Duodenal mucosa (tissue), 2 donors: Measurements from ENCODE around the gene PMFBP1.

Experiments
- H3K27ac ChIP-seq: one replicate; pipeline ENCODE4 v1.7.0; 2013; ENCODE audit warnings: low read depth, low read length
- H3K27me3 ChIP-seq, 2 donors: one replicate each; pipeline ENCODE4 v1.7.0; 2013; ENCODE audit warnings: low read length in 2 of 2, control low read depth in 1 of 2; ENCODE audit not compliant: insufficient read depth in 2 of 2, control insufficient read depth in 1 of 2
- H3K36me3 ChIP-seq, 2 donors: one replicate each; pipeline ENCODE4 v1.7.0; 2013; ENCODE audit warnings: low read length in 2 of 2, control low read depth in 1 of 2; ENCODE audit not compliant: insufficient read depth in 2 of 2, control insufficient read depth in 1 of 2
- H3K4me1 ChIP-seq, 2 donors: one replicate each; pipeline ENCODE4 v1.7.0; 2013; ENCODE audit warnings: low read length in 2 of 2, control low read depth in 1 of 2; ENCODE audit not compliant: insufficient read depth in 2 of 2, control insufficient read depth in 1 of 2
- H3K4me3 ChIP-seq, 2 donors: one replicate each; pipeline ENCODE4 v1.7.0; 2013; ENCODE audit warnings: low read length in 2 of 2, low read depth in 1 of 2
- H3K9ac ChIP-seq, 2 donors: one replicate each; pipeline ENCODE4 v1.7.0; 2013; ENCODE audit warnings: low read length in 2 of 2, low read depth in 1 of 2
- H3K9me3 ChIP-seq, 2 donors: one replicate each; pipeline ENCODE4 v1.7.0; 2013; ENCODE audit warnings: low read length in 2 of 2, control low read depth in 1 of 2; ENCODE audit not compliant: control insufficient read depth in 1 of 2

PMFBP1 gene

DNA sequence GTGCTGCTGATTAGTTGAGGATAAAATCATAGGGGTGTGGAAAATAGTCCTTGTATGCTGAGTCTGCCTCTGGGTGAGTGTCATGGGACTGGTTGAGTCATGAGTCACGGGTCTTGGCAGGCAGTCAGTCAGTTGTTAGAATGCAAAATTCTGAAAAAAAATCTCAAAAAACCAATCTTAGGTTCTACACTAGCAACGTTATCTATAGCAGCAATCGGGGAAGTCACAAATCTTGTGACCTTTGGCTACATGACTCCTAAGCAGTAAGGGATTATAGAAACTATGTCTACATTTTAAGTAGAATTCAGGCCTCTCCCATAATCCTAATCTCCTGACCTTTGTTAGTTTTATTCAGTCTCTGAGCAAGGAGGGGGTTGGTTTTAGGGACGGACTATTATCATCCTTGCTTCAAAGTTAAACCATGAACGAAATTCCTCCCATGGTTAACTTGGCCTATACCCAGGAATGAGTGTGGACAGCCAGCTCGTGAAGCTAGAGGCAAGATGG, 18.0 kb upstream of the PMFBP1 start:
- Histone ChIP-seq H3K36me3 (no peaks in the 10 kb centered on the region), H3K27ac (no peak overlapping the region), H3K27me3 (no peaks in the 10 kb centered on the region), H3K9me3 (no peaks in the 10 kb centered on the region), H3K4me3 (no peak overlapping the region), H3K9ac (no peak overlapping the region), H3K4me1 (no peaks in the 10 kb centered on the region)

DNA sequence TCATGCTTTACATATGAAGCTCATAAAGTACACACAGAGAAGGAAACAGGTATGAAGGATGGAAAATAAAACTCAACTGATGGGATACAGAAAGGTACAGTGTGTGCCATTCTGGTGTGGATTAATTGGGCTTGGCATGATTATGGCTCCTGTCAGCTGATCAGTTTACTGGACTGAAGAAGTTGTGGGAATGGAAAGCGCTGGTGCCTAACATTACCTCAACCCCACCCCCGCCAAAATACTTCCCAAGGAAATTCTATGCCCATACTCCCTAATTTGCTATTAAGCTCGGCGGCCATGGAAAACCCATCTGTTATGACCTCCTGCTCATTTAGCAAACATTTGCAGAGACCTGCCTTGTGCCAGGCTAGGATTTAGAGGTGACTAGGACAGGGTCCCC, 16.6 kb upstream of the PMFBP1 start:
- H3K4me3 ChIP-seq: no peak overlapping the region
- no peaks in the 10 kb centered on the region for H3K27me3 ChIP-seq
- H3K4me1 ChIP-seq: no peaks in the 10 kb centered on the region
- no peak overlapping the region for H3K27ac ChIP-seq
- H3K36me3 ChIP-seq: no peaks in the 10 kb centered on the region
- H3K9ac ChIP-seq: no peak overlapping the region
- no peaks in the 10 kb centered on the region for H3K9me3 ChIP-seq

DNA sequence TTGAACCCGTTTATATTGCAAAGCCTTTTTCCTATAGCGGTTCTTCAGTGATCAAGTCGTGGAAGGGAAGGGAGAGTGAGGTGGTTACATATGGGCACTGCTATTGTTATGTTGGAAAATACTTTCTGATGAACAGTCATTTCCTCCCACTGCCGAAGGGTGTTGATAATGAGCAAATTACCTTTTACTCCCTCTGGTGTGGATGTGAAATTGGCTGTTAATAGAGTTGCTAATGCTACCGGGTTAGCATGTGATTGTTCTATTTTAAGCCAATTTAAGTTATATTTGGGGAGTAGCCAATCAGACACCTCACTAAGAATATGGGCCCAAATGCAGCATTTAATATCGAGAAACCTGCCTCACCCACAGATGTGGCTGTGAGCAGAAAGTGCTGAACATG, 15.6 kb upstream of the PMFBP1 start:
- Histone ChIP-seq H3K27ac (no peak overlapping the region), H3K4me1 (no peaks in the 10 kb centered on the region), H3K4me3 (no peak overlapping the region), H3K9me3 (no peaks in the 10 kb centered on the region), H3K27me3 (no peaks in the 10 kb centered on the region), H3K9ac (no peak overlapping the region), H3K36me3 (no peaks in the 10 kb centered on the region)

DNA sequence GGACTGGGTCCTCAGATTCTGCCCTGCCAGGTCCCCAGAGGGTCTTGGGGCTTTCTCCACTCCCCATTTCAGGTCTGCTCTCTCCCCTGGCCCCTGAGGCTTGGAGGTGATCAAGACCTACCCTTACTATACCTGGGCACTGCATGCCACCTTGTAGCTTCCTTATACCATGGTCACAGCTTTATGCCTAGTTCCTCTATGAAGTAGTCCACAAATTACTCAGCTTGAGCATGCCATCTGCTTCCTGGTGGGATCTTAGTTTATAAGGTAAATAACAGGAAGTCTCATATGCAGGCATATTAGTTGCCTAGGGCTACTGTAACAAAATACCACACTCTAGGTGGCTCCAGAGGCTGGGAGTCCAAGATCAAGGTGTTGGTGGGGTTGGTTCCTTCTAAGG, 11.0 kb upstream of the PMFBP1 start:
- H3K36me3 ChIP-seq: no peaks in the 10 kb centered on the region
- no peak overlapping the region for H3K9ac ChIP-seq
- H3K27ac ChIP-seq: no peak overlapping the region
- no peaks in the 10 kb centered on the region for H3K27me3 ChIP-seq
- peaks cover 10 to 13% of the 10 kb centered on the region in 2 donors for H3K4me1 ChIP-seq
- no peak overlapping the region for H3K4me3 ChIP-seq
- no peaks in the 10 kb centered on the region for H3K9me3 ChIP-seq

DNA sequence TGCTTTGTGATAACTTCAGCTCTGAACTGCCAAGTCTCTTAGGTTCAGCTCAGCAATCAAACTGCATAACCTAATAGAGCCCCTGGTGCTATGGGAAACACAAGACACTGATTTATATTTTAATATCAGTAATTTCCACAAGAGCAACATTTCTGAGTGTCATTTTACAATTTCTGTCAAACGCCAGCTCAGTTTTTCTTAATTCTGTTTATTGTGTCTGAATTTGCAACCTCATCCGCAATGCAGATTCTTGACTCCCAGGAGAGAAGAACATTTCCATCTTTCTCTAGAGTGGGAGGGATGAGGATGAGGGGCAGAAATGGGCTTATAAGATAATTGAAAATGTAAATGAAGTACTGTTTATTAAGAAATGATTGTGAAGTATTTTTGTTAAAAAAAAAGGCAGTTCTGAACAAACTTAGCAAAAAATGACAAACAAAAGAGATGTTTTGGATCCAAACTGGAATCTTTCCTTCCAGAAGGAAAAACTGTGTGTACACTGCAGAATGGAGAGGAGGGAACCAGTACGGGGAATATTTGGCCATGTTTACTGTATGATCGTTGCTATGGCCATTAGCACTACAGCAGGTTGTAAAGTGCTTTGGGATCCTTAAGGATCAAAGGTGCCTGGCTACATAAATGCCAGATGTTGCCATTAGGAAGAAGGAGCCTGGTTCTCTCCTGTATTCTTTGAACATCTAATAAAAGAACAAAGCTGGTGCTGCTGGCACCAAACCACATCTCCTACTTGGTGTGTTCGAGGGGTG, 7.4 kb upstream of the PMFBP1 start:
- H3K4me3 ChIP-seq: no peak overlapping the region
- H3K27ac ChIP-seq: no peak overlapping the region
- H3K4me1 ChIP-seq: peaks cover 10 to 13% of the 10 kb centered on the region in 2 donors
- no peaks in the 10 kb centered on the region for H3K36me3 ChIP-seq
- H3K9ac ChIP-seq: no peak overlapping the region
- no peaks in the 10 kb centered on the region for H3K9me3 ChIP-seq
- H3K27me3 ChIP-seq: no peaks in the 10 kb centered on the region

DNA sequence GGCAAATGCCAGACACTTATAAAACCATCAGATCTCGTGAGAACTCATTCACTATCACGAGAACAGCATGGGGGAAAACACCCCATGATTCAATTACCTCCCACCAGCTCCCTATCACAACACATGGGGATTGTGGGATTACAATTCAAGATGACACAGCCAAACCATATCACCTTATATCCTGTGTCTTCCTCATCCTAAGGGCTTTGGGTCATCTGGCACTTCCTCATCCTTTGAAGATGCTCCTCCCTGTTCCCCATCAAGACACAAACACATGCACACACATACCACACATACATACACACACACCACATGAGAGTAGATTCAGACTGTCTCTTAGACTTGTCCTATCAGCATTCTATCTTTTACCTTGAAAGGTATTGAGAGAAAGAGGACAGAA, 2.8 kb upstream of the PMFBP1 start:
- H3K27me3 ChIP-seq: no peaks in the 10 kb centered on the region
- no peak overlapping the region for H3K27ac ChIP-seq
- H3K4me1 ChIP-seq: peaks cover 5% of the 10 kb centered on the region in 2 donors
- H3K9me3 ChIP-seq: no peaks in the 10 kb centered on the region
- H3K9ac ChIP-seq: no peak overlapping the region
- no peaks in the 10 kb centered on the region for H3K36me3 ChIP-seq
- no peak overlapping the region for H3K4me3 ChIP-seq

DNA sequence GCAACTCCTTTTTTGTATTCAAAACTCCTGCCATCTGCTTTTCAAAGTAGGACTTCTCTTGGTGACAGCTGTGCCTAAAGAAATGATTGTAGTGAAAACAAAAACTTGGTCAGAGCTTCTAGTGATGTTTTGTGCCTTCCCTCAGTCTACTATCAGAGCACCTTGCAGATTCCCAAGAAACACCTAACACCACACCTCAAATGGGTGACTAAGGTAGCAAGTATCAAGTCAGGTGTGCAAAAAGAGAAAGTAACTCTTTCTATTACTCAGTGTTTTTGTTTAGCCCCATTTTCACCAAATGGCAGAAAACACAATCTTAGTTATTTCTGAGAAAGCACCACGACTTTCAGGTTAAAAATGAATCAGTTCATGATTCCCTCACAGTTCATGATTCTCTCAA, 2.0 kb upstream of the PMFBP1 start:
- Histone ChIP-seq H3K9me3 (no peaks in the 10 kb centered on the region), H3K4me3 (no peak overlapping the region), H3K4me1 (no peaks in the 10 kb centered on the region), H3K27me3 (no peaks in the 10 kb centered on the region), H3K27ac (no peak overlapping the region), H3K36me3 (no peaks in the 10 kb centered on the region), H3K9ac (no peak overlapping the region)

DNA sequence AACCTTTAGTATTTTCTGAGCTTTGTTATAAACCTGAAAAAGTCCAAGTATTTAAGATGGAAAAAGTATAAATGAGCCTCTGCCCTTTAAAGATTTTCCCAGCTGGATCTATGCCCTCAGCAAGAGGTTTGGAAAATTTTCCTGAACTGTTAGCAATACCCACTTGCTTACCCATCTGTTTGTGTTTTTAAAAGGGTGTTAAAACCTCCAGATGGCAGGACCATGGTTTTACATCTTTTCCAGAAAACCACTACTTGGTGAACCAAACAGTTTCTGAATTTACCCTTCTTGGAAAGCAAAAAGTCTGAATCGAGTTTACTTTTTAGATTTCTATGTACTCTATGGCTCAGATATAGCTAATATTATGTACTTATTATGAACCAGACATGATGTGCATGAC, 719 bp downstream of the PMFBP1 start:
- no peaks in the 10 kb centered on the region for H3K36me3 ChIP-seq

DNA sequence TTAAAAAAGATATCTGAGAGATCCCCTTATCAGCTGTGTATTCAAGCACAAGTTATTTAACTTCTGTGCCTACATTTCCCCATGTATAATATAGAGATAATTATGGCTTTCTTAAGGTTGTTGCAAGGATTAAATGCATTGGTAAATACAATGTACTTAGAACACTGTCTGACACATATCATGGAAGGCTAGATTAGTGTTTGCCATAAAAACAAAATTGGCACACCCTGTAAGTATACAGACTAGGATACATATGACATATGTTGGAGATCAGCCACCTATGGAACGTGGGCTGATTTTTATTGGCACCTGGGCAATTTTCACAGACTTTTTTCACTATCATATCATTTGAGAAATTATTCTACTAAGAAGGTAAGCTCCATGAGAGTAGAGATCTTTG, 2.2 kb downstream of the PMFBP1 start:
- Histone ChIP-seq H3K9me3 (no peaks in the 10 kb centered on the region), H3K36me3 (no peaks in the 10 kb centered on the region), H3K27me3 (no peaks in the 10 kb centered on the region), H3K4me3 (no peak overlapping the region), H3K9ac (no peak overlapping the region), H3K27ac (no peak overlapping the region), H3K4me1 (no peaks in the 10 kb centered on the region)

More for the DNA sequence above, 719 bp downstream of the PMFBP1 start:
- Histone ChIP-seq H3K4me1 (no peaks in the 10 kb centered on the region), H3K9ac (no peak overlapping the region), H3K4me3 (no peak overlapping the region), H3K27ac (no peak overlapping the region), H3K27me3 (no peaks in the 10 kb centered on the region), H3K9me3 (no peaks in the 10 kb centered on the region)

DNA sequence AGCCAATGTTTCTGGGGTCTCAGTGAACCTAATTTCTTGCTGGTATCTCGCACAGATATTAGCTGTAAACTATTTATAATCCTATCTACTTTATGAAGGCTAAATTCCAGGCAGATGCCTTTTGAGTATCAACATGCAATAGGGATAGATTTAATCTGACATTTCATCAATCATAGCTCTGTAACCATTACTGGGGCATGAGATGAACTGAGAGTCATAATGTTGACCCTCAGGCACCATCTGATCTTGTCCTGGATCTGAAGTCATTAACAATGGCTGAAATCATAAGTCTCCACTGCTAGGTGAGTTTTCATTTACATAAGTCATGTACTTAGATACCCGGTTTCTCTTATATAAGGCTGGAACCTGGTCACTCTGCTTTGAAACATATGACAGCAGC, 3.6 kb downstream of the PMFBP1 start:
- Histone ChIP-seq H3K9me3 (no peaks in the 10 kb centered on the region), H3K4me1 (no peaks in the 10 kb centered on the region), H3K4me3 (no peak overlapping the region), H3K27me3 (no peaks in the 10 kb centered on the region), H3K9ac (no peak overlapping the region), H3K36me3 (no peaks in the 10 kb centered on the region), H3K27ac (no peak overlapping the region)
